ENCODE measurements around the gene SLC7A6.

The SLC7A6 gene

GRCh38 chr16:68348639-68349445 is 84.5 kb downstream of the SLC7A6 start:
- no peak for DNase-seq

GRCh38 chr16:68349838-68350410 is 85.6 kb downstream of the SLC7A6 start:
- no peak for DNase-seq

GRCh38 chr16:68350813-68351350 is 86.6 kb downstream of the SLC7A6 start:
- DNase-seq = no peak
